Suppressor macrophage treated with lipopolysaccharide for 1 hour (primary cell): ENCODE results near the gene CYTH2.
A peak's percentile ranks its signal among the peaks of the same experiment; 100 is the strongest.

Experiments used
- DNase-seq, 3 donors: peaks; one replicate each; pipeline ENCODE4 v3.0.0-alpha.2; 2020 to 2022

CYTH2 gene

GRCh38 chr19:48454150-48454730 lies 14.9 kb upstream of the CYTH2 start:
- no peak for DNase-seq

GRCh38 chr19:48455171-48455907 lies 13.8 kb upstream of the CYTH2 start, which contains the start of gene KCNJ14:
Gene KCNJ14 (plus strand): TSS chr19:48455574. CDS start chr19:48461725, 6,151 bp downstream.
- no peak for DNase-seq

DNA sequence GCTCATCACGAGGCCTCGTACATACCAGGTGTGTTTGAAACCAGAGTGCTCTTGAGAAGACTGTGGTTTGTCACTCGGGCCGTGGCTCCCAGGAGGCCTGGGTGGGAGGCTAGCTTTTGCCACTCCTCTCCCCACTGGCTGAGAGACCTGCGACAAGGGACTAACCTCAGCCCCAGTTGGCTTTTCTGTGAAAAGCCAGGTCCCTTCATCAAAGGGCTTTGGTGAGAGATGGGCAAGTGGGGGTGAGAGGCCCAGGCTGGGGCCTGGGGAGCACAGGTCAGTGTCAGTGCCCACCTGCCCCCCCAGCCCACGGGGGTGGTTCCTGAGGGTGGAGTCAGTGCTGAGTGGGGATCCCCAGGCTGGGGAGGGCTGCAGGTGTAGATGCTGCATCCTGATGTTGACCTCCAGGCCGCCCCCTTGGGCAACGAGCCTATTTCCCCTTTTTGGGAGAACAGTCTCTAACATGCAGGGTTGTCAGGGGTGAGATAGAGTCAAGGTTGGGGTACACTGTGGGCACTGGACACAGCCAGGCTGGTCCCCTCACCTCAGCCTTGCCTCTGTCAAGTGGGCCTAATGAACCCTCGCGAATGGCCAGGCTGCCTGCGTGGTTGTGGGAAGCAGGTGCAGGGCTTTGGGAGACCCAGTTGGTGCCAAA lies 13.1 kb upstream of the CYTH2 start:
- DNase-seq: no peak

- no peak for DNase-seq
Observed at GRCh38 chr19:48456864-48457263, 12.3 kb upstream of the CYTH2 start.

DNA sequence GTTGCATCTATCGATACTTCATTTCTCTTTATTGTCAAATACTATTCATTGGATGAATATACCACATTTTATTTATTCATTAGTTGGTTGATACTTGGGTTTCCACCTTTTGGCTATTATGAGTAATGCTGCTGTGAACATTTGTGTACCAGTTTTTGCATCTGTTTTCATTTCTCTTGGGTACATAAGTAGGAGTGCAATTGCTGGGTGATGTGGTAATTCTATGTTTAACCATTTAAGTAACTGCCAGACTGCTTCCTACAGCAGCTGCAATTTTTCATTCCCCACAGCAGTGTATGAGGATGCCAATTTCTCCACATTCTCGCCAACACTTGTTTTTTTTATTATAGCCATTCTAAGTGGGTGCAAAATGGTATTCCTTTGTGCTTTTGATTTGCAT lies 11.2 kb upstream of the CYTH2 start:
- no peak for DNase-seq

- no peak for DNase-seq
Observed at GRCh38 chr19:48461651-48461981, 7.6 kb upstream of the CYTH2 start.

GRCh38 chr19:48461982-48462655 lies 7.0 kb upstream of the CYTH2 start:
- DNase-seq: no peak

GRCh38 chr19:48465215-48465614 lies 4.0 kb upstream of the CYTH2 start:
- no peak for DNase-seq

DNA sequence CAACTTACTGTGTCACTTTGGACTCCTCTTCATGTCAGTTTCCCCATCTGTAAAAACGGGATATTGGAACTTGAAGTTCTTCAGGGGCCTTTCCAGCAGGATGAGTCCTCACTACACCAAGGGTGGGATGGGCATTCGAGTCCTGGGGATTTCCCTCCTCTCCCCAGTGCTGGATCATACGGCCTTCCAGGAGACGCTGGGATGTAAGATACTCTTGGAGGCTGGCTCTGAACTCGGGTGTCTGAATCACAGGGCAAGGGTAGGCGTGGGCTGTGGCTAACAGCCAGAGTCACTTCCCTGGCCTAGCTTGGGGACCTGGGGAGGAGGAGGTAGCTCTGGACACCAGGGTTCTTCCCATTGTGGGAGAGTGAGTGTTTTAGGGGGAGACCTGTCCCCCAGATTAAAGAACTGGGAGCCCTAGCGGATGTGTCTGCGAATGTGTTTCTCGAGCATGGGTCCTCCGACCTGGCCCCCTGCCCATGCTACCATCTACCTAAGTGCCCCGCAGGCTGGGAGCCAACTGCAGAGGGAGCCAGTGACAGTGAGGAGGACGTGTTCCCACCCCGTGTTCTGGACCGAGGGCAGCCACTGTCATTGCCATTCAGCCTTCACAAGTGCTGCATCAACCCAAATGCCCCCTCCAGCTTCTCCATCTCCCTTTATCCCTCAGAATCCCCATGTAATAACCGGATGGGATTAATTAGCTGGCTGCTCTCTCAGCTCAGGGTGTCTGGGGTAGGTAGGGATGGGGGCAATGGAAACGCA lies 2.4 kb upstream of the CYTH2 start:
- DNase-seq: peak; percentile 51 to 66 (median 54)

DNA sequence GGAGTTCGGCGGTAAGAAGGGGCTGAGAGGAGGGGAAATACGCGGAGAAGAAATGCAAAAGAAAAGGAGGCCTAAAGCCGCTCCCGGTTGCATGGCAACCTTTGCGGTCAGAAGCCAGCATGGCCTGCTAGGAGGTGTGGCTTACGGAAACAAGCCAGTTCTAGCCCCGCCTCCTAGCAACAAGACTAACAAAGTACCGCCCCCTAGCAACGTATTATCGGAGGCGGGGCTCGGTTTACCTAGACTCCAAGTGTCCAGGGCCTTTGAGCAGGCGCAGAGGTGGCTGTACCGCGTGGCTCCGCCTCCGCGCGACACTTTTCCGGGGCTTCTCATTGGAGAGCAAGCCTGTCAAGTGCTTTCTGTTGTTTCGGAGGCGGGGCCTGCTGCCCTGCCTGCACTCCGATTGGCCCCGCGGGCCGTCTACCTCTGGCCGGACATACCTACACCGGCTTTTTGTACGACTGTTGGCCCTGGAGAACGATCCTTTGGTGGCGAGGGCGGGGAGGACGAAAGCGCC lies 339 bp upstream of the CYTH2 start:
- DNase-seq: peak; percentile 100

- DNase-seq: no peak
Observed at GRCh38 chr19:48469934-48470680, 938 bp downstream of the CYTH2 start.

DNA sequence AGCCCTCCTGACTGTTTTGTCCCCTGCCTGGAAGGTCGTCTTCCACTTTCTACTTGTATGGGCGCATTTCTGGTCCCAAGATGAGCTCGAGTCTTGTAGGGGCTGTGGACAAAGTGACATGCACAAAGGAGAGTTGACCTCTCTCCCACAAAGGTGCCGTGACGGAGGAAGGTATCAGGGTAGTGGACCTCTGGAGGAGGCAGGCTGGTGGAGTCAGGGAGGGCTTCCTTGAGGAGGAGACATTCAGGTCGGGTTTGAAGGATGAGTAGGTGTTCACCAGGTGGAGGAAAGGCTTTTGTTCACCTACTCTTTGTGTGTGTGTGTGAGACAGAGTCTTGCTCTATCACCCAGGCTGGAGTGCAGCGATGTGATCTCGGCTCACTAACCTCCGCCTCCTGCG lies 1.7 kb downstream of the CYTH2 start:
- DNase-seq: no peak

- no peak for DNase-seq
Observed at GRCh38 chr19:48471836-48472235, 2.7 kb downstream of the CYTH2 start.

- no peak for DNase-seq
Observed at GRCh38 chr19:48473161-48473966, 4.2 kb downstream of the CYTH2 start.

DNA sequence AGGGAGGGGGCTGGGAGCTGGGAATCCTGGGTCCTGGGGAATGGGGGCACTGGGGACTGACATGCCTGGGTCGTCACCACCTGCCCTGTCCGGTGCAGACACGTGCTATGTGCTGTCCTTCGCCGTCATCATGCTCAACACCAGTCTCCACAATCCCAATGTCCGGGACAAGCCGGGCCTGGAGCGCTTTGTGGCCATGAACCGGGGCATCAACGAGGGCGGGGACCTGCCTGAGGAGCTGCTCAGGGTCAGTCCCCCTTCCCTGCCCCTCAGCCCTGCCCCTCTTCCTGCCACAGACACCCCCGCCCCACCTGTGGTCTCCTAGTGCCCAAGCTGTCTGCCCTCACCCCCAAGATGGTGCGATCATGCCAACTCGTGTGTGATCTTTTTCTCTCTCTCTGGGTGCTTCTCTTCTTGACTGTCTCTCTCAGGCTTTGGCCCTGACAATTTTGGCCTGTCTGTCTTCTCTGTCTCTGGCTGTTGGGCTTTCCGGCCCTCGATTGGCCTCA lies 5.0 kb downstream of the CYTH2 start:
- no peak for DNase-seq

GRCh38 chr19:48475369-48476068 lies 6.3 kb downstream of the CYTH2 start:
- DNase-seq: no peak

GRCh38 chr19:48476176-48476575 lies 7.0 kb downstream of the CYTH2 start:
- no peak for DNase-seq

DNA sequence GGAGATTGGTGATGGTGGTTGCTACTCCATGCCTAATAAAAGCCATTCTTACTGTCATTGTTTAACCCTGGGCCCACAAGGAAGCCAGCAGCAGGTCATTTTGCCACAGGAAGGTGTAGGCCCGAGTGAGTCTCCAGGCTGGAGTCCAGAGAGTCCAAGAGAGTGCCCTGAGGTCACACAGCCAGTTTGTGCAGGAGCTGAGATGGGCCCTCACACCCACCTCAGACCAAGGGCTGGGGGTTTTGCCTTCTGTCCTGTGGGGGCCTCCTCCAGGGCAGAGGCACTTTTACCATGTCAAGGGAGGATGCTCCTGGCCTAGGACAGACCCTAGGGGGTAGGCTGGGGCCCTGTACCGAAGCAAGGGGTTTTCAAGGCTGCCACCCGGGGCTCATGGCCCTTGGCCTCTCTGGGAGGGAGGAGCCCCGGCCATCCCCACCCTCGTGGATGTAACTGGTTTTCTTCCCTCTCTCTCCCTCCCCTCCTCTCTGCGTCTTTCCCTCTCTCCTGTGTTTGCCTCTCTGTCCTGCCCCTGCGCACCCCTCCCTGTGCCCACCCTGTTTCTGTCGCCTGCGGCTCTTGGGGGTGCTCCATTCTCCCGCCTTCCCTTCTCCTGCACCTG lies 8.0 kb downstream of the CYTH2 start:
- DNase-seq: no peak

GRCh38 chr19:48477698-48478338 lies 8.6 kb downstream of the CYTH2 start:
- DNase-seq: no peak
